Esophagus muscularis mucosa (tissue), 4 donors: ENCODE data around the gene RARS1. TPM values are rescaled to one million over a fixed set of nuclear protein-coding genes. Genes with fewer than 3 reads are reported as not detected.

Experiments
- DNase-seq: peaks from one replicate; pipeline ENCODE4 v3.0.0-alpha.2; 2017; ENCODE audit errors: extremely low spot score
- H3K27ac ChIP-seq, 4 donors: fragments of 200-600 bp; sonication (generic); replicated peaks in 1 of 4; 1 replicate in 3 of 4; 2 replicates in 1 of 4; pipeline ENCODE4 v1.5.1; 2016 to 2019; ENCODE audit warnings: mild to moderate bottlenecking in 1 of 4
- H3K27me3 ChIP-seq, 4 donors: fragments of 200-600 bp; sonication (generic); one replicate each; pipeline versions ENCODE4 v1.5.1 to v1.6.0; 2016 to 2019
- H3K36me3 ChIP-seq, 4 donors: fragments of 200-600 bp; sonication (generic); one replicate each; pipeline ENCODE4 v1.5.1; 2016 to 2019
- H3K4me1 ChIP-seq, 4 donors: fragments of 200-600 bp; sonication (generic); one replicate each; pipeline ENCODE4 v1.5.1; 2016 to 2019
- H3K4me3 ChIP-seq, 4 donors: fragments of 200-600 bp; sonication (generic); 1 replicate in 2 of 4; 2 replicates in 2 of 4; pipeline ENCODE4 v1.5.1; 2016 to 2019; ENCODE audit warnings: mild to moderate bottlenecking in 4 of 4, moderate library complexity in 1 of 4
- H3K9me3 ChIP-seq, 4 donors: fragments of 200-600 bp; sonication (generic); 1 replicate in 3 of 4; 2 replicates in 1 of 4; pipeline ENCODE4 v1.5.1; 2016 to 2019
- CTCF ChIP-seq, 3 experiments: fragments of 200-600 bp in 2 of 3; fragments of 450-650 bp in 1 of 3; sonication (generic) in 2 of 3; IDR thresholded peaks; one replicate each; pipeline ENCODE4 v1.5.1; 2017 to 2019; ENCODE audit warnings: antibody characterized with exemption in 3 of 3, mild to moderate bottlenecking in 2 of 3, moderate library complexity in 1 of 3
- EP300 ChIP-seq: sonication (generic); formaldehyde crosslinking; IDR thresholded peaks from one replicate; pipeline ENCODE4 v1.6.1; 2017; ENCODE audit warnings: antibody characterized with exemption
- POLR2A ChIP-seq: fragments of 450-650 bp; IDR thresholded peaks from one replicate; pipeline ENCODE4 v1.6.1; 2017; ENCODE audit warnings: antibody characterized with exemption, moderate library complexity, mild to moderate bottlenecking, low read depth
- POLR2AphosphoS5 ChIP-seq, 2 donors: sonication (generic); formaldehyde crosslinking; IDR thresholded peaks; one replicate each; pipeline ENCODE4 v1.6.1; 2017; ENCODE audit warnings: antibody characterized with exemption in 2 of 2
- WGBS: methylation state at CpG from one replicate; pipeline ENCODE4 v1.1.5; 2018; 5-methylcytosine and 5-hydroxymethylcytosine counted together
- intact Hi-C: fragments of 100-400 bp; cut with DNase I; formaldehyde crosslinking; loops from one replicate; pipeline ENCODE4 v1.15.1; 2023
- total RNA-seq, 4 donors: library from RNA; depleted of rRNA; stranded (reverse); fragments of >200 nt; gene quantifications; one replicate each; pipeline versions ENCODE4 v1.1.0 to v1.2.1, GENCODE V29; 2016

Gene RARS1
- total RNA-seq, 4 donors from 2014 or later, result 53.8 to 72.3 (median 60.7) TPM

GRCh38 chr5:168474319-168474718 is 12.0 kb upstream of the RARS1 start:
- TF ChIP-seq EP300 (no peak), POLR2A (no peak), CTCF (IDR thresholded peaks at IDR 0.05) (no peak), POLR2AphosphoS5 (IDR thresholded peaks at IDR 0.05) (no peak)
- Histone ChIP-seq H3K4me1 (no peaks in the 10 kb centered on the region), H3K27ac (no peak overlapping the region), H3K27me3 (no peaks in the 10 kb centered on the region), H3K36me3 (no peaks in the 10 kb centered on the region), H3K9me3 (no peaks in the 10 kb centered on the region), H3K4me3 (no peak overlapping the region)
- intact Hi-C loops, result no loop called here
- 71% methylated on average over 1 of the region's 1 CpG for WGBS
- no peak for DNase-seq

- WGBS, result 58% methylated on average over 7 of the region's 7 CpGs
- H3K27ac ChIP-seq, result no peak overlapping the region
- intact Hi-C loops, result no loop called here
- no peak overlapping the region for H3K4me3 ChIP-seq
- DNase-seq, result peak; percentile 77
- TF ChIP-seq POLR2AphosphoS5 (IDR thresholded peaks at IDR 0.05) (no peak), POLR2A (no peak), EP300 (no peak), CTCF (IDR thresholded peaks at IDR 0.05) (no peak)
- no peaks in the 10 kb centered on the region for H3K4me1 ChIP-seq
- no peaks in the 10 kb centered on the region for H3K9me3 ChIP-seq
- no peaks in the 10 kb centered on the region for H3K36me3 ChIP-seq
- no peaks in the 10 kb centered on the region for H3K27me3 ChIP-seq
These were observed 9.2 kb upstream of the RARS1 start for GRCh38 chr5:168477060-168477459.

- no peaks in the 10 kb centered on the region for H3K4me1 ChIP-seq
- no peak overlapping the region for H3K4me3 ChIP-seq
- DNase-seq, result peak; percentile 17
- intact Hi-C loops, result no loop called here
- no peaks in the 10 kb centered on the region for H3K9me3 ChIP-seq
- TF ChIP-seq EP300 (no peak), POLR2AphosphoS5 (IDR thresholded peaks at IDR 0.05) (no peak), POLR2A (no peak), CTCF (IDR thresholded peaks at IDR 0.05) (no peak)
- H3K27ac ChIP-seq, result no peak overlapping the region
- H3K36me3 ChIP-seq, result no peaks in the 10 kb centered on the region
- peaks cover 0 to 4% (median 0%) of the 10 kb centered on the region in 4 donors for H3K27me3 ChIP-seq
- 91% methylated on average over 3 of the region's 3 CpGs for WGBS
These were observed 7.1 kb upstream of the RARS1 start for GRCh38 chr5:168479166-168479565.

- H3K4me3 ChIP-seq, result no peak overlapping the region
- DNase-seq, result peak; percentile 3
- TF ChIP-seq CTCF (IDR thresholded peaks at IDR 0.05) (no peak), POLR2AphosphoS5 (IDR thresholded peaks at IDR 0.05) (no peak), EP300 (no peak), POLR2A (no peak)
- WGBS, result 86% methylated on average over 3 of the region's 3 CpGs
- H3K27ac ChIP-seq, result no peak overlapping the region
- H3K4me1 ChIP-seq, result no peaks in the 10 kb centered on the region
- no peaks in the 10 kb centered on the region for H3K9me3 ChIP-seq
- H3K27me3 ChIP-seq, result peaks cover 0 to 4% (median 0%) of the 10 kb centered on the region in 4 donors
- H3K36me3 ChIP-seq, result no peaks in the 10 kb centered on the region
- intact Hi-C loops, result loop anchor here (10.0 kb wide), 1 partner anchor 1104 kb away; the partner anchor contains the start of gene SPDL1
These were observed 5.7 kb upstream of the RARS1 start for GRCh38 chr5:168480601-168481000.

GRCh38 chr5:168481330-168481788 is 4.9 kb upstream of the RARS1 start:
- H3K27me3 ChIP-seq, result peaks cover 0 to 4% (median 0%) of the 10 kb centered on the region in 4 donors
- TF ChIP-seq POLR2AphosphoS5 (IDR thresholded peaks at IDR 0.05) (no peak), POLR2A (no peak), CTCF (IDR thresholded peaks at IDR 0.05) (no peak), EP300 (no peak)
- H3K4me3 ChIP-seq, result no peak overlapping the region
- WGBS, result 46% methylated on average over 4 of the region's 4 CpGs
- intact Hi-C loops, result loop anchor here (10.0 kb wide), 1 partner anchor 1103 kb away; the partner anchor contains the start of gene SPDL1
- H3K9me3 ChIP-seq, result no peaks in the 10 kb centered on the region
- no peaks in the 10 kb centered on the region for H3K36me3 ChIP-seq
- no peak overlapping the region for H3K27ac ChIP-seq
- peak; percentile 19 for DNase-seq
- H3K4me1 ChIP-seq, result peaks cover 0 to 4% (median 4%) of the 10 kb centered on the region in 4 donors
